ENCODE results near the gene POLR2F. TPM values are rescaled to one million over a fixed set of nuclear protein-coding genes. Genes with fewer than 3 reads are reported as not detected.

The POLR2F gene
- total and polyA plus RNA-seq, 2 donors, result 82.4 to 88.0 TPM

DNA sequence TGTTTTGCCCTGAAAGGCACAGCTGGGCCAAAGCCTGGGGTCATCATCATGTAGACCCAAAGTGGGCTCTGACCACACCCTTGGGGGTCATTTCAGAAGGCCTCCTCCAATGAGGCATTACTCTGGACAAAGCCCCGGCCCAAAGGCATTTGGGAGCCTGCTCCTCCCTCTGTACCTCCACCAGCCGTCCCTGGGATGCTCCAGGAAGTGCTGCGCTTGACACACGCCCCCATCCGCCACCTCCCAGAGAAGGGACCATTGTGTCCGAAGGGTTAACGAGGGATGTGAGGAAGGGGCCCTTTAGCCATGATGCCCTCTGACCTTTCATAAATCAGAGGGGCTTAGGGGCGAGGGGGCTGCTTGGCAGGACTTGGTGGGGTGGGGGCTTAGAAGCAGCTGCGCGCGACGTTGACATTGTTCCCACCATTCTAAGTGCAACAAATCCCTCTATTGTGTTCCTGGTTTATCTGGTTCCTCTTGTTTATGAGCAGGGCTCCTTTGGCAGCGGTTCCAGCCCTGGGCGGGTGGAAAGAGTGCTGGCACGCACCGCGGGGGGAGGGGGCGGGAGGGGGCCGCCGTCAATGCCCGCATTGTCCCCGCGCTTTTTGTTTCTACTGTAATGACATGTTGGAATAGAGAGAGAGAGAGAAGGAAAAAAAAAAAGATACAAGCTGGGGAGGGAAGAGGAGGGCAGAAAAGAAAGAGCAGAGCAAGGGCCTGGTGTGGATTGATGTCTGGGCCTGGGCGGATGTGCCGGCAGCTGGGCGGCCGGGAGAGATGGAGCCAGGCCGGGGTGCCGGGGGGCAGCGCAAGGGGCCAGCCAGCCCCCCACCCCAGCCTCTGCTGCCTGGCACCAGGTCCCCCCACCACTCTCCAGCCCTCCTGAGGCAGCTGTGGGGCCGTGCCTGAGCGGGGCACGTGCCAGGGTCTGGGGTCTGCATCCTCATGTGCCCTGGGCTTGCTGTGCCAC, 63.0 kb downstream of the POLR2F start:
- H3K27ac ChIP-seq (ENCODE audit: low read depth in 1 of 2, low read length in 1 of 2), result no peak overlapping the region
- no peaks in the 10 kb centered on the region for H3K36me3 ChIP-seq (ENCODE audit: control insufficient read depth in 2 of 2, insufficient read depth in 2 of 2, low read length in 1 of 2)
- peaks cover 0 to 6% of the 10 kb centered on the region in 2 donors for H3K4me1 ChIP-seq (ENCODE audit: control insufficient read depth in 2 of 2, insufficient read depth in 2 of 2, low read length in 2 of 2)
- DNase-seq (ENCODE audit: low read depth in 6 of 9, low spot score in 9 of 9), result no peak
- H3K4me3 ChIP-seq (ENCODE audit: low read length in 2 of 2), result no peak overlapping the region
- 93% methylated on average over 33 of the region's 33 CpGs for WGBS
- peaks cover 0 to 4% of the 10 kb centered on the region in 2 donors for H3K9me3 ChIP-seq (ENCODE audit: control insufficient read depth in 2 of 2, insufficient read depth in 1 of 2, low read length in 1 of 2)
- no peaks in the 10 kb centered on the region for H3K27me3 ChIP-seq (ENCODE audit: control insufficient read depth in 2 of 2, insufficient read depth in 1 of 2, low read length in 1 of 2)

DNA sequence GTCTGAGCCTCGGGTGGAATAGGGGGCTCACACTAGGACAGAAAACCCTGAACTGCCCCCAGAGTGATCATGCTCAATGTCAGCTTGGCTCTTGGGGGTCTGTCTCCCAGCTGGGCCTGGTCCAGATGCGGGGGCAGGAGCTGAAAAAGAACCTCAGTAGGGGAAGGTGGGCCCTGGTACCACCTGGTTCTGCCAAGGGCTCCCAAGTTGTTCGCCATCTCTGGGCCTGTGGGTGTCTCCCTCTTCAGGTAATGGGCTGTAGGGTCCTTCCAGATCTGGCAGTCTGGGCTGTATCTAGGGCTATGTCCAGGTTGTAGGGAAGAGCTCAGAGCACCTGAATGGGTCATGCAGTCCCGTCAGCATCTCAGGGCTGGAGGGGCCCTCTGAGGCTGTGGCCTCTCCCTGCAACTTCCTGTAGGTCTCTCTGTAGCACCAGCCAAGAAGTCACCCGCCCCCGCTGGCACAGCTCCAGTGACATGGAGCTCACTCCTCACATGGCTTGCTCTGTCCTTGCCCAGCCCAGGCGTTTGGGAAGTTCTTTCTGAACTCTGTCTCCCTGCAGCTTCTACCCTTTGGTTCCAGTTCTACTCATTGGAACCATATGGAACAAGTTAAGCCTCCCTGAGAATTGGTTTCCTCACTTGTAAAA, 63.9 kb downstream of the POLR2F start:
- DNase-seq (ENCODE audit: low read depth in 6 of 9, low spot score in 9 of 9), result no peak
- Histone ChIP-seq H3K9me3 (ENCODE audit: control insufficient read depth in 2 of 2, insufficient read depth in 1 of 2, low read length in 1 of 2) (peaks cover 0 to 4% of the 10 kb centered on the region in 2 donors), H3K4me3 (ENCODE audit: low read length in 2 of 2) (no peak overlapping the region), H3K4me1 (ENCODE audit: control insufficient read depth in 2 of 2, insufficient read depth in 2 of 2, low read length in 2 of 2) (peaks cover 0 to 6% of the 10 kb centered on the region in 2 donors), H3K27ac (ENCODE audit: low read depth in 1 of 2, low read length in 1 of 2) (no peak overlapping the region), H3K36me3 (ENCODE audit: control insufficient read depth in 2 of 2, insufficient read depth in 2 of 2, low read length in 1 of 2) (no peaks in the 10 kb centered on the region), H3K27me3 (ENCODE audit: control insufficient read depth in 2 of 2, insufficient read depth in 1 of 2, low read length in 1 of 2) (no peaks in the 10 kb centered on the region)
- WGBS, result 71% methylated on average over 7 of the region's 7 CpGs

GRCh38 chr22:38017939-38018885, 64.7 kb downstream of the POLR2F start:
- Histone ChIP-seq H3K4me3 (ENCODE audit: low read length in 2 of 2) (no peak overlapping the region), H3K9me3 (ENCODE audit: control insufficient read depth in 2 of 2, insufficient read depth in 1 of 2, low read length in 1 of 2) (peaks cover 0 to 4% of the 10 kb centered on the region in 2 donors), H3K27me3 (ENCODE audit: control insufficient read depth in 2 of 2, insufficient read depth in 1 of 2, low read length in 1 of 2) (no peaks in the 10 kb centered on the region), H3K4me1 (ENCODE audit: control insufficient read depth in 2 of 2, insufficient read depth in 2 of 2, low read length in 2 of 2) (peaks cover 0 to 6% of the 10 kb centered on the region in 2 donors), H3K27ac (ENCODE audit: low read depth in 1 of 2, low read length in 1 of 2) (no peak overlapping the region), H3K36me3 (ENCODE audit: control insufficient read depth in 2 of 2, insufficient read depth in 2 of 2, low read length in 1 of 2) (no peaks in the 10 kb centered on the region)
- no peak for DNase-seq (ENCODE audit: low read depth in 6 of 9, low spot score in 9 of 9)
- 96% methylated on average over 12 of the region's 12 CpGs for WGBS

Other genes starting within 250 kb of the POLR2F start
- 4.8 TPM for gene GCAT, start 145.8 kb upstream of the POLR2F start, total RNA-seq
- gene GCAT, start 145.8 kb upstream of the POLR2F start, polyA plus RNA-seq, result 7.8 TPM
- not detected for gene GALR3, start 130.3 kb upstream of the POLR2F start, total RNA-seq
- gene GALR3, start 130.3 kb upstream of the POLR2F start, polyA plus RNA-seq, result not detected
- gene ANKRD54, start 109.4 kb upstream of the POLR2F start, total RNA-seq, result 13.5 TPM
- gene ANKRD54, start 109.4 kb upstream of the POLR2F start, polyA plus RNA-seq, result 25.5 TPM
- gene EIF3L, start 104.3 kb upstream of the POLR2F start, total RNA-seq, result 698 TPM
- gene EIF3L, start 104.3 kb upstream of the POLR2F start, polyA plus RNA-seq, result 302 TPM
- gene MICALL1, start 47.4 kb upstream of the POLR2F start, total RNA-seq, result 5.5 TPM
- 13.7 TPM for gene MICALL1, start 47.4 kb upstream of the POLR2F start, polyA plus RNA-seq
- gene C22orf23, start 98 bp upstream of the POLR2F start, total RNA-seq, result 0.09 TPM
- gene C22orf23, start 98 bp upstream of the POLR2F start, polyA plus RNA-seq, result 0.34 TPM
- under 0.01 TPM for gene SOX10, start 30.9 kb downstream of the POLR2F start, total RNA-seq
- 0.43 TPM for gene SOX10, start 30.9 kb downstream of the POLR2F start, polyA plus RNA-seq
- 11.2 TPM for gene PICK1, start 103.7 kb downstream of the POLR2F start, total RNA-seq
- gene PICK1, start 103.7 kb downstream of the POLR2F start, polyA plus RNA-seq, result 24.1 TPM
- gene SLC16A8, start 130.5 kb downstream of the POLR2F start, total RNA-seq, result 1.3 TPM
- 1.1 TPM for gene SLC16A8, start 130.5 kb downstream of the POLR2F start, polyA plus RNA-seq
- 0.33 TPM for gene BAIAP2L2, start 157.0 kb downstream of the POLR2F start, total RNA-seq
- 3.5 TPM for gene BAIAP2L2, start 157.0 kb downstream of the POLR2F start, polyA plus RNA-seq
- 25.6 TPM for gene PLA2G6, start 228.1 kb downstream of the POLR2F start, total RNA-seq
- gene PLA2G6, start 228.1 kb downstream of the POLR2F start, polyA plus RNA-seq, result 103 TPM
- 3.4 TPM for gene MAFF, start 248.3 kb downstream of the POLR2F start, total RNA-seq
- 13.0 TPM for gene MAFF, start 248.3 kb downstream of the POLR2F start, polyA plus RNA-seq